K562 (cell line): ENCODE data around the gene IFNK. TPM values are rescaled to one million over a fixed set of nuclear protein-coding genes. Genes with fewer than 3 reads are reported as not detected.

ENCODE experiments used
- ATAC-seq: fragments of 200-7000 bp; cut with Tn5 transposase; 3 replicates; pipeline ENCODE4 v1.9.1; 2020; ENCODE audit warnings: moderate library complexity
- BruUV-seq: library from RNA; stranded (reverse); fragments of 400-500 nt; replicated peaks from 2 replicates; lab custom pipeline; 2021; lab: Mats Ljungman, UMichigan
- CTCF ChIA-PET: fragments of 300-600 bp; formaldehyde crosslinking; extraction: SDS; loops from one replicate; lab custom pipeline; 2021; ENCODE audit warnings: low intra/inter-chr PET ratio; lab: Yijun Ruan, JAX
- POLR2A ChIA-PET: fragments of 300-600, 350-650 bp; sonication (Branson Sonifier 250); formaldehyde crosslinking; extraction: SDS; loops from one replicate; lab custom pipeline; 2021; ENCODE audit warnings: antibody characterized with exemption, inconsistent platforms; lab: Yijun Ruan, JAX
- DNase-seq, 4 experiments: peaks; one replicate each; pipeline versions ENCODE4 v3.0.0 to v3.0.0-alpha.2; 2011 to 2018; ENCODE audit warnings: low spot score in 3 of 4, mixed read lengths in 3 of 4; ENCODE audit errors: extremely low read depth in 1 of 4
- FAIRE-seq: peaks from 2 replicates; lab custom pipeline; 2011; peaks lifted over from hg19 to GRCh38; lab: Jason Lieb, UNC
- H2AFZ ChIP-seq: 2 replicates; pipeline ENCODE4 v1.6.0; 2011; ENCODE audit warnings: low read depth, low read length, control low read depth, inconsistent platforms
- H3K27ac ChIP-seq: fragments of 200-600 bp; 3 replicates; pipeline ENCODE4 v1.8.0; 2011; ENCODE audit warnings: low read depth, mild to moderate bottlenecking, control low read depth, inconsistent platforms, low read length, moderate library complexity, mixed read lengths; ENCODE audit errors: extremely low read depth
- H3K27me3 ChIP-seq, 2 experiments: fragments of 300-600 bp in 1 of 2; 2 replicates in 1 of 2; 3 replicates in 1 of 2; pipeline versions ENCODE4 v1.6.0 to v1.8.0; 2011; ENCODE audit warnings: inconsistent platforms in 2 of 2, low read length in 2 of 2, mild to moderate bottlenecking in 1 of 2, mixed read lengths in 1 of 2, moderate library complexity in 1 of 2; ENCODE audit not compliant: control insufficient read depth in 2 of 2, insufficient read depth in 2 of 2
- H3K36me3 ChIP-seq: fragments of 300-600 bp; 3 replicates; pipeline ENCODE4 v1.8.0; 2011; ENCODE audit warnings: mild to moderate bottlenecking, low read length, inconsistent platforms; ENCODE audit not compliant: control insufficient read depth, insufficient read depth
- H3K4me1 ChIP-seq, 2 experiments: fragments of 200-600 bp in 1 of 2; replicated peaks in 1 of 2; 2 replicates in 1 of 2; 3 replicates in 1 of 2; pipeline versions ENCODE4 v1.5.1 to v1.8.0; 2011; ENCODE audit warnings: inconsistent platforms in 2 of 2, low read length in 2 of 2, mild to moderate bottlenecking in 1 of 2, mixed read lengths in 1 of 2, moderate library complexity in 1 of 2; ENCODE audit not compliant: control insufficient read depth in 2 of 2, insufficient read depth in 2 of 2
- H3K4me2 ChIP-seq: 2 replicates; pipeline ENCODE4 v1.6.1; 2011; ENCODE audit warnings: low read length, control low read depth, inconsistent platforms, mixed read lengths; ENCODE audit not compliant: insufficient read depth
- H3K4me3 ChIP-seq: fragments of 200-600 bp; sonication (generic), shearing (Covaris generic); 2 replicates; pipeline ENCODE4 v1.5.1; 2016; ENCODE audit warnings: control low read depth, inconsistent platforms
- H3K79me2 ChIP-seq: fragments of 200-600 bp; 3 replicates; pipeline ENCODE4 v1.8.0; 2011; ENCODE audit warnings: low read length, inconsistent platforms; ENCODE audit not compliant: control insufficient read depth, insufficient read depth
- H3K9ac ChIP-seq, 2 experiments: 2 replicates each; pipeline versions ENCODE4 v1.6.0 to v1.6.1; 2011; ENCODE audit warnings: low read depth in 2 of 2, low read length in 2 of 2, control low read depth in 1 of 2, inconsistent platforms in 1 of 2, mild to moderate bottlenecking in 1 of 2, mixed read lengths in 1 of 2; ENCODE audit not compliant: insufficient read depth in 1 of 2
- H3K9me1 ChIP-seq: one replicate; pipeline ENCODE4 v1.6.0; 2011; ENCODE audit warnings: inconsistent platforms, mild to moderate bottlenecking, low read length, moderate library complexity; ENCODE audit not compliant: control insufficient read depth, insufficient read depth
- H3K9me3 ChIP-seq: replicated peaks from 2 replicates; pipeline ENCODE4 v1.5.1; 2011; ENCODE audit warnings: low read depth, low read length, inconsistent platforms; ENCODE audit not compliant: control insufficient read depth, insufficient read depth
- H4K20me1 ChIP-seq: replicated peaks from 2 replicates; pipeline ENCODE4 v1.6.1; 2011; ENCODE audit warnings: low read length, inconsistent platforms, mixed read lengths; ENCODE audit not compliant: control insufficient read depth, insufficient read depth
- BDP1 ChIP-seq: IDR thresholded peaks from 3 replicates; pipeline ENCODE4 v1.6.1; 2011; ENCODE audit not compliant: insufficient read length, insufficient read depth
- FOXJ3 ChIP-seq: sonication (generic); formaldehyde crosslinking; IDR thresholded peaks from 2 replicates; pipeline ENCODE4 v1.4.0; 2020; ENCODE audit warnings: mild to moderate bottlenecking, missing genetic modification reagents
- HNRNPH1 ChIP-seq: fragments of 200-400 bp; formaldehyde crosslinking; optimal IDR thresholded peaks from 2 replicates; pipeline ENCODE3; 2017; ENCODE audit warnings: low read depth, mild to moderate bottlenecking, low read length, moderate library complexity
- KLF1 ChIP-seq: fragments of 450-650 bp; IDR thresholded peaks from 2 replicates; pipeline ENCODE4 v1.6.1; 2016; ENCODE audit warnings: missing genetic modification characterization, missing compliant biosample characterization
- MCM5 ChIP-seq: fragments of 450-650 bp; IDR thresholded peaks from 2 replicates; pipeline ENCODE4 v1.6.1; 2016; ENCODE audit warnings: low read depth
- MECOM ChIP-seq: fragments of 250-450 bp; sonication (Bioruptor Pico); IDR thresholded peaks from 2 replicates; pipeline ENCODE4 v1.8.0; 2022; ENCODE audit warnings: inconsistent platforms
- MTA2 ChIP-seq: fragments of 450-650 bp; IDR thresholded peaks from 2 replicates; pipeline ENCODE4 v1.6.1; 2016; ENCODE audit warnings: low read depth
- NCOR1 ChIP-seq: fragments of 450-650 bp; IDR thresholded peaks from 2 replicates; pipeline ENCODE4 v1.6.1; 2016; ENCODE audit warnings: mild to moderate bottlenecking, moderate library complexity
- RBM17 ChIP-seq: fragments of 200-400 bp; formaldehyde crosslinking; IDR thresholded peaks from 2 replicates; pipeline ENCODE4 v1.6.1; 2017; ENCODE audit warnings: low read depth, mild to moderate bottlenecking, low read length, borderline replicate concordance
- ZFP30 ChIP-seq: fragments of 250-450 bp; sonication (Bioruptor Pico); IDR thresholded peaks from 2 replicates; pipeline ENCODE4 v1.8.0; 2022; ENCODE audit warnings: moderate library complexity, mild to moderate bottlenecking, inconsistent platforms, borderline replicate concordance
- ZNF311 ChIP-seq: fragments of 250-450 bp; sonication (Bioruptor Pico); IDR thresholded peaks from 2 replicates; pipeline ENCODE4 v1.4.0; 2020; ENCODE audit warnings: mild to moderate bottlenecking, moderate library complexity
- WGBS: fragments of 100-300 bp; shearing (Covaris generic); methylation state at CpG from one replicate; pipeline ENCODE4 v1.1.6; 2016; ENCODE audit warnings: low coverage, mixed read lengths; ENCODE audit not compliant: insufficient coverage; ENCODE audit errors: missing lambda C conversion rate; 5-methylcytosine and 5-hydroxymethylcytosine counted together
- in situ Hi-C: fragments of 300-500 bp; cut with MboI; formaldehyde crosslinking; loops from 4 replicates; pipeline ENCODE4 v1.15.0; 2018; ENCODE audit warnings: inconsistent platforms, mixed read lengths
- intact Hi-C: fragments of 100-400 bp; cut with micrococcal nuclease; formaldehyde crosslinking; loops from 2 replicates; pipeline ENCODE4 v1.14.2; 2022
- polyA plus RNA-seq, 8 experiments: library from polyadenylated mRNA; depleted of rRNA in 4 of 8; stranded (reverse) in 5 of 8; unstranded in 3 of 8; fragments of >200 nt; fragmentation: Nextera tagmentation in 2 of 8; fragmentation: Illumina TruSeq in 1 of 8; extraction: Ambion mirVana in 2 of 8; extraction: Trizol in 1 of 8; gene quantifications; 2 replicates each; pipeline versions ENCODE4 v1.2.1 to v1.2.3, GENCODE V29; 2011 to 2014; ENCODE audit warnings: inconsistent platforms in 1 of 8, missing spikeins in 1 of 8
- total RNA-seq, 7 experiments: library from RNA; depleted of rRNA in 6 of 7; stranded (reverse); fragments of >200 nt in 6 of 7; fragmentation: Illumina TruSeq in 2 of 7; extraction: Trizol in 2 of 7; gene quantifications; 2 replicates each; pipeline versions ENCODE4 v1.2.1 to v1.2.3, GENCODE V29; 2011 to 2021; ENCODE audit warnings: low replicate concordance in 1 of 7
- TF ChIP-seq, protein P1 (sequence below): fragments of 450-650 bp; formaldehyde crosslinking; conservative IDR thresholded peaks from 2 replicates; pipeline ENCODE4 v1.4.0; 2022; ENCODE audit warnings: mild to moderate bottlenecking, missing genetic modification characterization
- TF ChIP-seq, protein P2 (sequence below), 2 experiments: fragments of 450-650 bp in 1 of 2; sonication (generic) in 1 of 2; formaldehyde crosslinking; conservative IDR thresholded peaks; 2 replicates each; pipeline versions ENCODE4 v1.4.0 to v1.8.1; 2020 to 2022; ENCODE audit warnings: mild to moderate bottlenecking in 1 of 2, missing genetic modification reagents in 1 of 2

Gene IFNK
- total and polyA plus RNA-seq, 9 of the 15 experiments (the other 6 are each of a cell fraction or from before 2014, with no cell fraction given): 0.11 TPM; not detected in 8

- Histone ChIP-seq H3K27me3 (no peaks in the 10 kb centered on the region), H3K27ac (no peak overlapping the region), H3K79me2 (no peaks in the 10 kb centered on the region), H3K9me1 (no peaks in the 10 kb centered on the region), H3K4me2 (no peak overlapping the region), H3K9me3 (no peaks in the 10 kb centered on the region), H3K4me3 (no peak overlapping the region), H3K36me3 (no peaks in the 10 kb centered on the region), H3K9ac (no peak overlapping the region), H2AFZ (no peak overlapping the region), H4K20me1 (no peaks in the 10 kb centered on the region), H3K4me1 (no peaks in the 10 kb centered on the region; a peak in 2 of 5 replicates)
- ATAC-seq (no peak), DNase-seq (no peak), FAIRE-seq (no peak)
- intact Hi-C loops: no loop called here
- ChIA-PET CTCF (no interaction called here), POLR2A (no interaction called here)
- in situ Hi-C loops: no loop called here
- no TSS peak for BruUV-seq
- TF ChIP-seq, protein P1, sequence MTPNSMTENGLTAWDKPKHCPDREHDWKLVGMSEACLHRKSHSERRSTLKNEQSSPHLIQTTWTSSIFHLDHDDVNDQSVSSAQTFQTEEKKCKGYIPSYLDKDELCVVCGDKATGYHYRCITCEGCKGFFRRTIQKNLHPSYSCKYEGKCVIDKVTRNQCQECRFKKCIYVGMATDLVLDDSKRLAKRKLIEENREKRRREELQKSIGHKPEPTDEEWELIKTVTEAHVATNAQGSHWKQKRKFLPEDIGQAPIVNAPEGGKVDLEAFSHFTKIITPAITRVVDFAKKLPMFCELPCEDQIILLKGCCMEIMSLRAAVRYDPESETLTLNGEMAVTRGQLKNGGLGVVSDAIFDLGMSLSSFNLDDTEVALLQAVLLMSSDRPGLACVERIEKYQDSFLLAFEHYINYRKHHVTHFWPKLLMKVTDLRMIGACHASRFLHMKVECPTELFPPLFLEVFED: no peak
- TF ChIP-seq MCM5 (no peak), FOXJ3 (CRISPR knock-in tag) (no peak), MTA2 (no peak), ZNF311 (CRISPR knock-in tag) (no peak), NCOR1 (no peak), ZFP30 (CRISPR knock-in tag) (no peak), BDP1 (no peak), RBM17 (no peak), MECOM (CRISPR knock-in tag) (no peak), KLF1 (tag) (no peak), HNRNPH1 (no peak)
- TF ChIP-seq, protein P2, sequence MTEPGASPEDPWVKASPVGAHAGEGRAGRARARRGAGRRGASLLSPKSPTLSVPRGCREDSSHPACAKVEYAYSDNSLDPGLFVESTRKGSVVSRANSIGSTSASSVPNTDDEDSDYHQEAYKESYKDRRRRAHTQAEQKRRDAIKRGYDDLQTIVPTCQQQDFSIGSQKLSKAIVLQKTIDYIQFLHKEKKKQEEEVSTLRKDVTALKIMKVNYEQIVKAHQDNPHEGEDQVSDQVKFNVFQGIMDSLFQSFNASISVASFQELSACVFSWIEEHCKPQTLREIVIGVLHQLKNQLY (CRISPR knock-in tag; conservative IDR thresholded peaks at IDR 0.05): no peak
- whole genome bisulfite sequencing: 70% methylated on average over 3 of the region's 4 CpGs
Measured at GRCh38 chr9:27541740-27542139, 17.6 kb downstream of the IFNK start.
